CD4-positive, alpha-beta T cell (primary cell): ENCODE results near the gene PKD1L1. TPM values are rescaled to one million over a fixed set of nuclear protein-coding genes. Genes with fewer than 3 reads are reported as not detected.

Experiments
- ATAC-seq: fragments of 200-7000 bp; cut with Tn5 transposase; one replicate; pipeline ENCODE4 v1.10.0; 2022; ENCODE audit warnings: mild to moderate bottlenecking; ENCODE audit not compliant: poor library complexity
- CTCF ChIA-PET: fragments of 350-600 bp; sonication (Branson Sonifier 250); formaldehyde crosslinking; loops from one replicate; lab custom pipeline; 2021; ENCODE audit warnings: antibody characterized with exemption, inconsistent platforms; lab: Charles Lee
- POLR2A ChIA-PET: fragments of 350-600 bp; sonication (Branson Sonifier 250); formaldehyde crosslinking; loops from one replicate; lab custom pipeline; 2021; ENCODE audit warnings: antibody characterized with exemption, inconsistent platforms; lab: Charles Lee
- DNase-seq, 14 experiments: peaks; one replicate each; pipeline ENCODE4 v3.0.0-alpha.2; 2013 to 2020; ENCODE audit warnings: mixed read lengths in 2 of 14
- H3K27ac ChIP-seq, 2 donors: one replicate each; pipeline versions ENCODE4 v1.5.1 to v1.7.0; 2013; ENCODE audit warnings: low read length in 2 of 2, low read depth in 1 of 2, mild to moderate bottlenecking in 1 of 2
- H3K27me3 ChIP-seq, 2 experiments: 1 replicate in 1 of 2; 2 replicates in 1 of 2; pipeline versions ENCODE4 v1.6.1 to v1.7.0; 2013; ENCODE audit warnings: low read length in 2 of 2, control low read depth in 1 of 2, mild to moderate bottlenecking in 1 of 2, moderate library complexity in 1 of 2; ENCODE audit not compliant: insufficient read depth in 2 of 2, control insufficient read depth in 1 of 2
- H3K36me3 ChIP-seq: one replicate; pipeline ENCODE4 v1.6.1; 2013; ENCODE audit warnings: low read length, control low read depth; ENCODE audit not compliant: insufficient read depth
- H3K4me1 ChIP-seq: one replicate; pipeline ENCODE4 v1.6.1; 2013; ENCODE audit warnings: low read length, control low read depth; ENCODE audit not compliant: insufficient read depth
- H3K4me3 ChIP-seq: one replicate; pipeline ENCODE4 v1.5.1; 2013; ENCODE audit warnings: mild to moderate bottlenecking, low read length, moderate library complexity
- H3K9me3 ChIP-seq, 2 experiments: 1 replicate in 1 of 2; 2 replicates in 1 of 2; pipeline versions ENCODE4 v1.6.1 to v1.7.0; 2013; ENCODE audit warnings: low read length in 2 of 2, mild to moderate bottlenecking in 2 of 2, control low read depth in 1 of 2, moderate library complexity in 1 of 2; ENCODE audit not compliant: control insufficient read depth in 1 of 2, insufficient read depth in 1 of 2
- H3K27ac Mint-ChIP-seq: one replicate; pipeline ENCODE4 v1.8.0; 2020; ENCODE audit warnings: mixed read lengths
- H3K27me3 Mint-ChIP-seq: one replicate; pipeline ENCODE4 v1.8.0; 2021; ENCODE audit warnings: mixed read lengths
- H3K36me3 Mint-ChIP-seq: one replicate; pipeline ENCODE4 v1.8.0; 2021; ENCODE audit warnings: low read depth, mixed read lengths
- H3K4me1 Mint-ChIP-seq: one replicate; pipeline ENCODE4 v1.8.0; 2021; ENCODE audit warnings: low read depth, mixed read lengths
- H3K4me3 Mint-ChIP-seq: one replicate; pipeline ENCODE4 v1.8.0; 2020; ENCODE audit warnings: mild to moderate bottlenecking, mixed read lengths
- H3K9me3 Mint-ChIP-seq: one replicate; pipeline ENCODE4 v1.8.0; 2020; ENCODE audit warnings: mixed read lengths
- CTCF ChIP-seq: fragments of 200-600 bp; IDR thresholded peaks from one replicate; pipeline ENCODE4 v1.8.0; 2022; ENCODE audit warnings: antibody characterized with exemption, mild to moderate bottlenecking
- intact Hi-C, 2 experiments: fragments of 100-400 bp; cut with DNase I in 1 of 2; cut with micrococcal nuclease in 1 of 2; formaldehyde crosslinking; loops; one replicate each; pipeline versions ENCODE4 v1.15.1 to v1.9.0; 2023 to 2025; cut with DNase I, micrococcal nuclease
- total RNA-seq, 174 experiments: library from RNA in 2 of 174; stranded (reverse) in 2 of 174; gene quantifications; one replicate each; pipeline ENCODE4 v1.2.3 and lab custom pipeline; 2021 to 2026

PKD1L1 gene
- total RNA-seq, 2 experiments from 2014 or later: 0.20 to 0.25 TPM

GRCh38 chr7:47777531-47778152 is 170.6 kb downstream of the PKD1L1 start:
- intact Hi-C loops: no loop called here
- TF ChIP-seq CTCF: no peak

GRCh38 chr7:47776335-47776734 is 171.9 kb downstream of the PKD1L1 start:
- Histone ChIP-seq H3K27me3 (no peaks in the 10 kb centered on the region), H3K27ac (no peak overlapping the region), H3K9me3 (no peaks in the 10 kb centered on the region), H3K4me3 (no peak overlapping the region), H3K36me3 (no peaks in the 10 kb centered on the region), H3K4me1 (no peaks in the 10 kb centered on the region)
- DNase-seq (no peak), ATAC-seq (no peak)
- Mint-ChIP-seq H3K27ac (no peak overlapping the region), H3K9me3 (no peaks in the 10 kb centered on the region), H3K4me3 (no peak overlapping the region), H3K4me1 (no peaks in the 10 kb centered on the region), H3K27me3 (no peaks in the 10 kb centered on the region), H3K36me3 (no peaks in the 10 kb centered on the region)
- intact Hi-C loops: no loop called here
- no peak for TF ChIP-seq CTCF
- ChIA-PET POLR2A (no interaction called here), CTCF (no interaction called here)

More at GRCh38 chr7:47777531-47778152, 170.6 kb downstream of the PKD1L1 start:
- CTCF ChIA-PET: no interaction called here
- Mint-ChIP-seq H3K4me3 (no peak overlapping the region), H3K9me3 (no peaks in the 10 kb centered on the region), H3K4me1 (no peaks in the 10 kb centered on the region), H3K27ac (no peak overlapping the region), H3K27me3 (no peaks in the 10 kb centered on the region), H3K36me3 (no peaks in the 10 kb centered on the region)
- Histone ChIP-seq H3K9me3 (no peaks in the 10 kb centered on the region), H3K36me3 (no peaks in the 10 kb centered on the region), H3K4me1 (no peaks in the 10 kb centered on the region), H3K4me3 (no peak overlapping the region), H3K27ac (no peak overlapping the region), H3K27me3 (no peaks in the 10 kb centered on the region)
- DNase-seq (no peak), ATAC-seq (no peak)
- POLR2A ChIA-PET: no interaction called here

GRCh38 chr7:47775238-47775637 is 173.0 kb downstream of the PKD1L1 start:
- H3K9me3 Mint-ChIP-seq: no peaks in the 10 kb centered on the region
- ATAC-seq (no peak), DNase-seq (no peak)
- Histone ChIP-seq H3K4me1 (no peaks in the 10 kb centered on the region), H3K27me3 (no peaks in the 10 kb centered on the region), H3K27ac (no peak overlapping the region), H3K9me3 (no peaks in the 10 kb centered on the region), H3K36me3 (no peaks in the 10 kb centered on the region), H3K4me3 (no peak overlapping the region)
- CTCF ChIA-PET: no interaction called here
- no peaks in the 10 kb centered on the region for H3K4me1 Mint-ChIP-seq
- H3K4me3 Mint-ChIP-seq: no peak overlapping the region
- POLR2A ChIA-PET: no interaction called here
- intact Hi-C loops: no loop called here
- no peaks in the 10 kb centered on the region for H3K36me3 Mint-ChIP-seq
- H3K27ac Mint-ChIP-seq: no peak overlapping the region
- no peaks in the 10 kb centered on the region for H3K27me3 Mint-ChIP-seq
- TF ChIP-seq CTCF: no peak
